GM12891 (cell line): ENCODE results near the gene MROH2A.

Source experiments
- POLR2A ChIP-seq: IDR thresholded peaks from 2 replicates; pipeline ENCODE4 v1.6.1; 2011; ENCODE audit warnings: low read depth, low read length, control low read depth
- POLR2AphosphoS5 ChIP-seq: IDR thresholded peaks from 2 replicates; pipeline ENCODE4 v1.6.1; 2011; ENCODE audit warnings: low read depth, low read length, control low read depth
- SPI1 ChIP-seq: IDR thresholded peaks from 2 replicates; pipeline ENCODE4 v1.6.1; 2011; ENCODE audit warnings: low read depth, low read length, control low read depth
- TAF1 ChIP-seq: IDR thresholded peaks from 2 replicates; pipeline ENCODE4 v1.6.1; 2011; ENCODE audit warnings: low read depth, low read length, control low read depth

- no peak for TF ChIP-seq POLR2A
- TF ChIP-seq POLR2AphosphoS5 = no peak
- no peak for TF ChIP-seq TAF1
- TF ChIP-seq SPI1 = no peak
Observed at GRCh38 chr2:233740870-233741269, 37.3 kb upstream of the MROH2A start.
